Left colon (tissue), 2 donors: ENCODE results near the gene TMTC4. TPM values are rescaled to one million over a fixed set of nuclear protein-coding genes. Genes with fewer than 3 reads are reported as not detected.
"Not testable (repeated sequence)": the region's sequence is repeated elsewhere in the genome, so short reads cannot be mapped to it uniquely, and the experiment has no call there.

ENCODE experiments used
- ATAC-seq: fragments of 200-7000 bp; cut with Tn5 transposase; one replicate; pipeline ENCODE4 v1.9.1; 2020; ENCODE audit warnings: mild to moderate bottlenecking, moderate library complexity
- DNase-seq, 2 donors: peaks; one replicate each; pipeline ENCODE4 v3.0.0-alpha.2; 2020
- intact Hi-C, 2 donors: fragments of 100-400 bp; cut with DNase I in 1 of 2; cut with micrococcal nuclease in 1 of 2; formaldehyde crosslinking; loops; one replicate each; pipeline versions ENCODE4 v1.11.2 to v1.14.0; 2022; cut with DNase I, micrococcal nuclease
- total RNA-seq, 2 donors: library from RNA; stranded (reverse); fragmentation: NEBNext Ultra II Directional; extraction: Animal tissue kit (Norgen Biotek cat#: 25700); gene quantifications; one replicate each; pipeline ENCODE4 v1.2.1, GENCODE V29; 2021
- donor health status: DM: no; HTN: no; CAD: no.
- donor health status: DM: yes; HTN: yes; CAD: no.

Gene TMTC4
- total RNA-seq, 2 donors from 2014 or later, result 15.9 to 26.1 TPM

- no peak for DNase-seq
- intact Hi-C loops, result no loop called here
- no peak for ATAC-seq
Measured at GRCh38 chr13:100601716-100602115, 72.9 kb downstream of the TMTC4 start.

- DNase-seq (no peak), ATAC-seq (no peak)
- intact Hi-C loops, result no loop called here
Measured at GRCh38 chr13:100600915-100601314, 73.7 kb downstream of the TMTC4 start.

- DNase-seq (no peak), ATAC-seq (no peak)
- intact Hi-C loops, result no loop called here
Measured at GRCh38 chr13:100600461-100600860, 74.1 kb downstream of the TMTC4 start.

GRCh38 chr13:100597253-100597652 is 77.3 kb downstream of the TMTC4 start:
- ATAC-seq, result no peak

GRCh38 chr13:100596516-100596915 is 78.1 kb downstream of the TMTC4 start:
- intact Hi-C loops, result no loop called here
- ATAC-seq (no peak), DNase-seq (no peak)

More at GRCh38 chr13:100597253-100597652, 77.3 kb downstream of the TMTC4 start:
- no peak for DNase-seq
- intact Hi-C loops, result no loop called here

- ATAC-seq (peak; percentile 71), DNase-seq (peak in 1 of 2 donors; percentile 48)
- intact Hi-C loops, result no loop called here
Measured at GRCh38 chr13:100594731-100595130, 79.9 kb downstream of the TMTC4 start.

- ATAC-seq (no peak), DNase-seq (no peak)
- intact Hi-C loops, result no loop called here
Measured at GRCh38 chr13:100594255-100594654, 80.3 kb downstream of the TMTC4 start.

GRCh38 chr13:100589178-100589725 is 85.3 kb downstream of the TMTC4 start:
- no peak for ATAC-seq
- no peak for DNase-seq
- intact Hi-C loops, result no loop called here

DNA sequence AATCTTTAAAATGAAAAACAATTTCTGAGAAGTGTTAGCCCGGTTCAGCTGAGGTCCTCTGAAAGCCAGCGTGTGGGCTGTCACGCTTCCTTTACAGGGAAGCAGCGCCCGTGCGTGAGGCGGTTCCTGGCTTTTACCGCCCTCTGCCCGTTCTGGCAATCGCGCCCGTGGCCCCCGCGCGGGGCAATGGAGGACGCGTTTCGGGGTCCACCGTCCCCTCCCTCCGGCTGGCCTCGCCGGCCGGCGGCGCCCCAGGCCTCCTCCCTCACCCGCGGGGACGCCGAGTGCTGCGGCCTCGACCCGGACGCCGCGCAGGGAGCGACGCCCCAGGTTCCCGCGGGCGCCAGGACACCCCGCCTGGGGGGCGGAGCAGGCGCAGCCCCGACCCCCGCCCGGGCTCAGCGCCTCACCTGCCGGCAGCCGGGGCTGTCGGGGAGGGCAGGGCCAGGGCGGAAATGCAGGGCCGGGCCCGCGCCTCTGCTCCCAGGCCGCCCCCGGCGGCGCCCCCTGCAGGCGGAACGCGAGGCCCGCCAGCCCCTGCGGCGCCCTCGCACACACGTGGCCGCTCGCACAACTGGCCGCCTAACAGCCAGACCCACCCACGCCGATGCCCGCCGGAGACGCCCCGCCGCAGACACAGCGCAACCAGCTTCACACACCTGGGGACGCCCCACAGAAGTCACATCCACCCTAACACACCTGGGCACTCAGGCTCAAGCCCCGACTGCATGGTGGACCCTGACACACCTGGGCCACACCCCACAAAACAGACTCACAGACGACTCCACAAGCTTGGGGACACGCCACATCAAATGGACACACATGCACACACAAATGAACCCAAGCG is 86.0 kb downstream of the TMTC4 start, which contains the start of gene GGACT:
Gene GGACT, minus strand, starts transcription at position 459 of the 847 bp plus-strand sequence. CDS start 56,198 bp downstream, outside the sequence.
- intact Hi-C loops, result no loop called here
- ATAC-seq (peak; percentile 97), DNase-seq (peak; percentile 64 to 85)

- intact Hi-C loops, result no loop called here
- ATAC-seq (no peak), DNase-seq (no peak)
Measured at GRCh38 chr13:100584896-100585295, 89.7 kb downstream of the TMTC4 start.

- DNase-seq, result no peak
- intact Hi-C loops, result no loop called here
- ATAC-seq, result no peak
Measured at GRCh38 chr13:100581504-100581903, 93.1 kb downstream of the TMTC4 start.

GRCh38 chr13:100581030-100581429 is 93.6 kb downstream of the TMTC4 start:
- intact Hi-C loops, result no loop called here
- DNase-seq, result no peak

GRCh38 chr13:100580045-100580444 is 94.5 kb downstream of the TMTC4 start:
- ATAC-seq (no peak), DNase-seq (no peak)
- intact Hi-C loops, result no loop called here

More at GRCh38 chr13:100581030-100581429, 93.6 kb downstream of the TMTC4 start:
- ATAC-seq, result no peak

DNA sequence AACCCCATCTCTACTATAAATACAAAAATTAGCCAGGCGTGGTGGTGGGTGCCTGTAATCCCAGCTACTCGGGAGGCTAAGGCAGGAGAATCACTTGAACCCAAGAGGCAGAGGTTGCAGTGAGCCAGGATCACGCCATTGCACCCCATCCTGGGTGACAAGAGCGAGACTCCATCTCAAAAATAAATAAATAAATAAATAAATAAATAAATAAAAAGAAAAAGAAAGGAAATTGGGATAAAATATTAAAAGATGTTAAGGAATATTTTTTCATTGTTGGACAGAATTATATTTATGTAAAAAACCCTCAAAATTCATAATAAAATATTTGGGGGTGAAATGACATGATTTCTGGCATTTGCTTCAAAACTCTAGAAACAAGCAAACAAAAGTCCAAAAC is 97.4 kb downstream of the TMTC4 start:
- intact Hi-C loops, DNase-seq, ATAC-seq: not testable (repeated sequence)

DNA sequence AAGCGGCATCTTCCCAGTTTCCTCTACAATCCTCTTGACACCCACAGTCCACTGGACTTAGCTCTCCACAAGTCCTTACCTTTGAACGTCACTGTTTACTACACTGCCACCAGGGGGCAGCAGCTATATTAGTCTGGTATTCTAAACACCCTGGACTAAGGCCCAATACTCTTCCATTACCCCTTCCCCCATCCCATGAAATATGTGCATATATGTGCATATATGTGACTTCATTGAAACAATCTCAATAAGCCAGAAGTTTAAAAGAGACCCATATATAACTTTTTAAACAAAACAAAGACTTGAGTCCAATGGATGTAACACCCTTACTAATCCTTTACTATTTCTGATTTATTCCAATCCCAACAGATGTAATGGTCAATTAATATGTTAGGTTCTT is 101.5 kb downstream of the TMTC4 start:
- intact Hi-C loops, result no loop called here
- DNase-seq (peak; percentile 48 to 84), ATAC-seq (peak; percentile 89)

GRCh38 chr13:100566543-100566942 is 108.1 kb downstream of the TMTC4 start:
- DNase-seq (no peak), ATAC-seq (no peak)
- intact Hi-C loops, result no loop called here

- intact Hi-C loops, result no loop called here
- no peak for ATAC-seq
Measured at GRCh38 chr13:100565286-100565685, 109.3 kb downstream of the TMTC4 start.

GRCh38 chr13:100564444-100565223 is 110.0 kb downstream of the TMTC4 start:
- ATAC-seq, result no peak
- DNase-seq, result no peak
- intact Hi-C loops, result no loop called here

More at GRCh38 chr13:100565286-100565685, 109.3 kb downstream of the TMTC4 start:
- no peak for DNase-seq

DNA sequence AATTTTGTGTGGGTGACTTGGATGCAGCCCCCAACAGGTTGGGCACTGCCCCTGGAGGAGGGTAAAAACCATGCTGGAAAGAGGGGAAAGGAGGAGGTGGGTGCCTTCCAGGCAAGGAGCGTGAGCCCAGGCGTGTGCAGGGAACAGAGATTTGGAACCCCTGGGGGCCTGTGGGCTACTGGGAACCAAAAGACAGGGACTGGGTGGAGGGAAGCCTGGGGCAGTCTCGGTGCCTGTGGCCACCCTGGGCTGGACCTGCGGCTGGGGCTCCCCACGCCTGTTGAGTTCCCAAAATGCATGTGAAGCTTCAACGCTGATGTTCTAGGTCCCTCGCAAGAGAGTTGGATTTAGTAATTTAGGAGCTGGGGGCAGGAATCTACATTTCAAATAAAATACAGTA is 110.8 kb downstream of the TMTC4 start:
- intact Hi-C loops, result no loop called here
- DNase-seq, result no peak
- no peak for ATAC-seq
